ENCODE data around the gene EZR. TPM values are rescaled to one million over a fixed set of nuclear protein-coding genes. Genes with fewer than 3 reads are reported as not detected.

Gene EZR
- total and polyA plus RNA-seq, 2 of the 13 experiments (the other 11 are each of a cell fraction or from before 2014, with no cell fraction given): 34.7 to 60.3 TPM

DNA sequence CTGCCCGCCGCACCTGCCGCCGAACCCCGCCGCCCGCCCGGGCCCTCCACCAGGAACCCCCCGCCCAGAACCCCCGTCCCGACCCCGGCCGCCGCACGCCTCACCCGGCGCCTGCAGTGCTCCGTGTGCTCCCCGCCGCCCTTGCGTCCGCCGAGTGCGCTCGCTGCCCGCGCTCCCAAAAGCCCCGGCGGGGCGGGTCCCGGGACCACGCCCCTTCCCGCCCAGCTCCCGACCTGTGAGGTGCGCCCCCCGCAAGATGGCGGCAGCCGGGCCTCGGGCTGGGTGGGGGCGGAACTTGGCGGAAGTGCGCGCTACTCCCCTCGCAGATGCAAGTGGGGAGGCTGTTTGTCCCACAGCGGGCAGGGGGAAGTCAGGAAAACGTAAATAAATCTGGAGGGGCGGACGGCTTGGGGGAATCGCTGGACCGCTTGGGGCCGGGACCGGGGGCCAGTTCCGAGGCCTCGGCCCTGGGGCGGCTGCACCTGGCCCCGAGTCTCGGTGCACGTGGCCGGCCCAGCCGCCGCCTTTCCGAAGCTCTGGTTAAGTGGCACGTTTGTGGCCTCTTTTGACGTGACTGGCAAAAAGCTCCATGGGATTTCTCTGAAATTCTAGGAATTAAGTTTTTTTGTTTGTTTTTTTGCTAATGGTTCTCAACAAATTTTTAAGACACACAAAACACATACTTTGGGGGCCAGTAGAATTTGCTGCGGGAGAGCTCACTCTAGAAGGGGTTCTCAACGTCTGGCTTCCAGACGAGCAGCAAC, at the start of gene EZR (continued):
- TF ChIP-seq MYNN (CRISPR knock-in tag; IDR thresholded peaks at IDR 0.05; ENCODE audit: low read depth) (peak; percentile 93), HOXA3 (CRISPR knock-in tag; IDR thresholded peaks at IDR 0.05) (peak; percentile 94), SALL2 (CRISPR knock-in tag; IDR thresholded peaks at IDR 0.05) (peak; percentile 80), HDAC6 (IDR thresholded peaks at IDR 0.05; ENCODE audit: low read depth, low read length) (no peak), MAFK (conservative IDR thresholded peaks at IDR 0.05 in 1 of 2, IDR thresholded peaks at IDR 0.05 in 1 of 2; ENCODE audit: low read length in 2 of 2) (no peak), SOX6 (IDR thresholded peaks at IDR 0.05) (no peak), SOX6 (CRISPR knock-in tag; IDR thresholded peaks at IDR 0.05) (peak; percentile 62), ZNF883 (CRISPR knock-in tag; IDR thresholded peaks at IDR 0.05; ENCODE audit: not compliant biosample characterization) (peak; percentile 82), ZNF282 (IDR thresholded peaks at IDR 0.05; ENCODE audit: partially characterized antibody) (no peak), ZNF460 (CRISPR knock-in tag; IDR thresholded peaks at IDR 0.05; ENCODE audit: borderline replicate concordance) (peak; percentile 19; the same call in 1 of the 2 replicates), ELF1 (CRISPR knock-in tag; IDR thresholded peaks at IDR 0.05) (peak; percentile 76), WIZ (CRISPR knock-in tag; IDR thresholded peaks at IDR 0.05) (no peak), RNF2 (conservative IDR thresholded peaks at IDR 0.05; ENCODE audit: low read depth) (peak; percentile 90), ZNF253 (CRISPR knock-in tag; IDR thresholded peaks at IDR 0.05; ENCODE audit: borderline replicate concordance) (peak; percentile 77; the same call in 1 of the 2 replicates), BRCA1 (CRISPR knock-in tag; IDR thresholded peaks at IDR 0.05) (peak; percentile 72), ZNF546 (CRISPR knock-in tag; conservative IDR thresholded peaks at IDR 0.05) (0 out of 2 replicates have a peak, but pooled peaks have one; percentile 28), ZNF232 (CRISPR knock-in tag; IDR thresholded peaks at IDR 0.05; ENCODE audit: borderline replicate concordance) (peak; percentile 94), REL (CRISPR knock-in tag; conservative IDR thresholded peaks at IDR 0.05) (peak; percentile 31; the same call in 1 of the 2 replicates), NRL (CRISPR knock-in tag; IDR thresholded peaks at IDR 0.05; ENCODE audit: borderline replicate concordance) (peak; percentile 87), ZNF101 (CRISPR knock-in tag; IDR thresholded peaks at IDR 0.05; ENCODE audit: borderline replicate concordance, low read depth) (peak; percentile 80), YY1 (IDR thresholded peaks at IDR 0.05; ENCODE audit: insufficient read depth, insufficient replicate concordance, low read depth, low read length) (peak; percentile 97), ZNF616 (CRISPR knock-in tag; IDR thresholded peaks at IDR 0.05; ENCODE audit: low read depth) (peak; percentile 74; the same call in 1 of the 2 replicates), ZNF768 (CRISPR knock-in tag; IDR thresholded peaks at IDR 0.05) (peak; percentile 51)
- TF ChIP-seq, protein P1, sequence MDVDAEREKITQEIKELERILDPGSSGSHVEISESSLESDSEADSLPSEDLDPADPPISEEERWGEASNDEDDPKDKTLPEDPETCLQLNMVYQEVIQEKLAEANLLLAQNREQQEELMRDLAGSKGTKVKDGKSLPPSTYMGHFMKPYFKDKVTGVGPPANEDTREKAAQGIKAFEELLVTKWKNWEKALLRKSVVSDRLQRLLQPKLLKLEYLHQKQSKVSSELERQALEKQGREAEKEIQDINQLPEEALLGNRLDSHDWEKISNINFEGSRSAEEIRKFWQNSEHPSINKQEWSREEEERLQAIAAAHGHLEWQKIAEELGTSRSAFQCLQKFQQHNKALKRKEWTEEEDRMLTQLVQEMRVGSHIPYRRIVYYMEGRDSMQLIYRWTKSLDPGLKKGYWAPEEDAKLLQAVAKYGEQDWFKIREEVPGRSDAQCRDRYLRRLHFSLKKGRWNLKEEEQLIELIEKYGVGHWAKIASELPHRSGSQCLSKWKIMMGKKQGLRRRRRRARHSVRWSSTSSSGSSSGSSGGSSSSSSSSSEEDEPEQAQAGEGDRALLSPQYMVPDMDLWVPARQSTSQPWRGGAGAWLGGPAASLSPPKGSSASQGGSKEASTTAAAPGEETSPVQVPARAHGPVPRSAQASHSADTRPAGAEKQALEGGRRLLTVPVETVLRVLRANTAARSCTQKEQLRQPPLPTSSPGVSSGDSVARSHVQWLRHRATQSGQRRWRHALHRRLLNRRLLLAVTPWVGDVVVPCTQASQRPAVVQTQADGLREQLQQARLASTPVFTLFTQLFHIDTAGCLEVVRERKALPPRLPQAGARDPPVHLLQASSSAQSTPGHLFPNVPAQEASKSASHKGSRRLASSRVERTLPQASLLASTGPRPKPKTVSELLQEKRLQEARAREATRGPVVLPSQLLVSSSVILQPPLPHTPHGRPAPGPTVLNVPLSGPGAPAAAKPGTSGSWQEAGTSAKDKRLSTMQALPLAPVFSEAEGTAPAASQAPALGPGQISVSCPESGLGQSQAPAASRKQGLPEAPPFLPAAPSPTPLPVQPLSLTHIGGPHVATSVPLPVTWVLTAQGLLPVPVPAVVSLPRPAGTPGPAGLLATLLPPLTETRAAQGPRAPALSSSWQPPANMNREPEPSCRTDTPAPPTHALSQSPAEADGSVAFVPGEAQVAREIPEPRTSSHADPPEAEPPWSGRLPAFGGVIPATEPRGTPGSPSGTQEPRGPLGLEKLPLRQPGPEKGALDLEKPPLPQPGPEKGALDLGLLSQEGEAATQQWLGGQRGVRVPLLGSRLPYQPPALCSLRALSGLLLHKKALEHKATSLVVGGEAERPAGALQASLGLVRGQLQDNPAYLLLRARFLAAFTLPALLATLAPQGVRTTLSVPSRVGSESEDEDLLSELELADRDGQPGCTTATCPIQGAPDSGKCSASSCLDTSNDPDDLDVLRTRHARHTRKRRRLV (CRISPR knock-in tag; IDR thresholded peaks at IDR 0.05): peak; percentile 71; the same call in 1 of the 2 replicates
